Frontal cortex (tissue), 4 donors: ENCODE measurements around the gene MEIKIN. TPM values are rescaled to one million over a fixed set of nuclear protein-coding genes. Genes with fewer than 3 reads are reported as not detected.
"Not testable (repeated sequence)": the region's sequence is repeated elsewhere in the genome, so short reads cannot be mapped to it uniquely, and the experiment has no call there.

ENCODE experiments used
- DNase-seq, 2 donors: peaks; one replicate each; pipeline ENCODE4 v3.0.0; 2012; ENCODE audit warnings: low spot score in 2 of 2
- FAIRE-seq: peaks from 2 replicates; lab custom pipeline; 2012; peaks lifted over from hg19 to GRCh38; lab: Jason Lieb, UNC
- total RNA-seq: library from RNA; depleted of rRNA; stranded (reverse); fragments of >200 nt; gene quantifications from one replicate; pipeline ENCODE4 v1.2.3, GENCODE V29; 2014
- donor health status: control.
- donor health status: control.
- donor health status: control.

Gene MEIKIN
- total RNA-seq, 1 donor from 2014 or later: not detected

DNA sequence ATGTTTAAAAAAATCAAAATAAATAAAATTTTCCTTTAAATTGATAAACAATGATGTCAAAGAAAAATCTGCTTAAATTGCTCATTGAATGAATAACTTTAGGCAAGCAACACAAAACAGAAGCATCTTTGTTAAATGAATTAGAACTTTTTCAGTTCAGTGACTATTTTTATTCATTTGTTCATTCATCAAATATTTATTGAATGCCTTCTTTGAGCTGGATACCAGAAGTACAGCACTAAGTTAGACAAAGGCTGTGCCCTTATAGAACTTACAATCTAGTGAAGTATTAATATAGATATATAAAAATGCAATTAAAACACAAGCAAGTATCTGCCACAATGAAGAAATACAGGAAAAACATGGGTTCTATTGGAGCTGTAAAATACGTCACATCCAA is 159.4 kb downstream of the MEIKIN start:
- FAIRE-seq: peak; percentile 79
- DNase-seq: no peak

DNA sequence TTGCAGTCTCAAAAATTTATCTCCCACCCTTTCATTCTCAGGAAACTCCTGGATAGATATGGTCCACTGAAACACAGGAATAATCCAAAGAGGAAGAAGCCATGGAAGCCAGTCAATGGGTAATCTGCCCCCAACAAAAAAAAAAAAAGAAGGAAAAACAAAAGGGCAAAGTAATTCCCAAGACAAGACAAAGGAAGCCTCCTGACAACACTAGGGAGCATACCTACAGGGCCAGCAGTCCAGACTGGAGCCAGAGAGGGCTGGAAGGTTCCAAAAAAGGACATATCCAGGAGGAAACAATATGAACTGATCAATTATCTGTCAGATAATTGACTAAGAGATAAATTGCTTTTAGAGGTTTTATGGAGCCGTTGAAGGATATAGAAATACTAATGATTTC is 161.6 kb downstream of the MEIKIN start:
- DNase-seq (no peak), FAIRE-seq (no peak)

DNA sequence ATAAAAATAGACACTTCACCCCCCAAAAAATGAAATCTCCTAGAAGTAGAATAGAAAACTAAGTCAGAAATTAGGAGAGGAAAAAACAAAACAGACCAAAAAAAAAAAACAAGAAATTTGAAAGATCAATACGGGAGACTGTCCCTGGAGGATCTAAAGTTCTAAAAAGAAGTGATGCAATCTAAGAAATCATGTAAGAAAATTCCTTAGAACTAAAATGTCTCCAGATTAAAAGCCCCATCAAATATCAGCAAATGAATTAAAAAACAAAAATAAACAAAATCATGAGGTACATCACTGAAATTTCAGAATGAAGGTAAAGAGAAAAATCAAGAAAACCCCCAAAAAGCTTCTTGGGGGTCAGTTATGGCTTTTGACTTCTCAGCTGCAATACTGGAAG is 162.1 kb downstream of the MEIKIN start:
- DNase-seq: no peak
- no peak for FAIRE-seq

DNA sequence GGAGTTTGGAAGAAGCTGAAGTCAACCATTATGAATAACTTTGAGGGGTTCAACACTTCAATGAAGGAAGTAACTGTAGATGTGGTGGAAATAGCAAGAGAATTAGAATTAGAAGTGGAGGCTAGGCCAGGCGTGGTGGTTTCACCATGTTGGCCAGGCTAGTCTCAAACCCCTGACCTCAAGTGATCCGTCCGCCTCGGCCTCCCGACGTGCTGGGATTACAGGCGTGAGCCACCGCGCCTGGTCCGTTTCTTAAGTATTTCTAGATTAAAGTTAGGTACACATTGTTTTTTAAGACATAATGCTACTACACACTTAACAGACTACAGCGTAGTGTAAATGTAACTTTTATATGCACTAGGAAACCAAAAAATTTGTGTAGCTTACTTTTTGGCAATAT is 162.7 kb downstream of the MEIKIN start:
- DNase-seq: no peak
- no peak for FAIRE-seq

DNA sequence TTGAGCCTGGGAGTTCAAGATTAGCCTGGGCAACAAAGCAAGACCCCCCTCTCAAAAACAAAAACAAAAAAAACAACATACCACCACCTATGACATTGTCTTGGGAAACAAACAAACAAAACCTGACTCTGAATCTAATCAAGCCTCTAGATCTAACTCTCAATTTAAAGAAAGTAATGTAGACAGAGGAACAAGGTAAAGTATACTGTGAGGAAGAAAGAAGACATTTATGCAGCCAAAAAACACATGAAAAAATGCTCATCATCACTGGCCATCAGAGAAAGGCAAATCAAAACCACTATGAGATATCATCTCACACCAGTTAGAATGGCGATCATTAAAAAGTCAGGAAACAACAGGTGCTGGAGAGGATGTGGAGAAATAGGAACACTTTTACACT is 167.3 kb downstream of the MEIKIN start:
- not testable (repeated sequence) for DNase-seq, FAIRE-seq

DNA sequence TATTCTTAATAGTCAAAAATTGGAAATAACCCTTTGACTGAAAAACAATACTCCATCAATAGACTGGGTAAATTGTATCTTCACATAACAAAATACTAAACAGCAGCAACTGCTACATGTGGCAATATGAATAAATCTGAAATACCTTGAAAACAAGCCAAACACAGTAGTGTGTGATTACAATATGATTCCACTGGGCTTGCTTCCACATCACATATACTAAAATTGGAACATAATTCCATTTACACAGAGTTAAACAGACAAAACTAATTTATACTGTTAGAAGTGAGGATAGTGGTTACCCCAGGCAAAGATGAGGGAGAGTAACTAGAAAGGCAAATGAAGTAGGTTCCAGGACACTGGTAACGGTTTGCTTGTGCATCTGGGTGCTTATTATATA is 169.0 kb downstream of the MEIKIN start:
- FAIRE-seq: no peak
- DNase-seq: no peak

- DNase-seq: no peak
- FAIRE-seq: no peak
These were observed 170.7 kb downstream of the MEIKIN start for GRCh38 chr5:131774652-131775367.

DNA sequence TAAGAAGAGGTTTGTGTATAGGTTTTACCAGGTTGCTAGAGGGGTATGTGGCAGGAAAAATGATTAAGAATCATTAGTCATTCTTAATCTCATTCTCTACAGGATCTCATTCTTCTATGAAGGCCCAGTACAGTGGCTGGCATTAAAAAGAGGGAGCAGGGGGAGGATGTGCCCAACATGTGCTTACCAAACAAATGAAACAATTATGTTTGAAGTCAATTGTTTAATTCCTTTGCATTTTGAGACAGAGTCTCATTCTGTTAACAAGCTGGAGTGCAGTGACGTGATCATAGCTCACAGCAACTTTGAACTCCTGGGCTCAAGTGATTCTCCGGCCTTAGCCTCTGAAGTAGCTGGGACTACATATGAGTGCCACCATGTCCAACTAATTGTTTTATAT is 171.7 kb downstream of the MEIKIN start:
- peak; percentile 93 for FAIRE-seq
- no peak for DNase-seq

DNA sequence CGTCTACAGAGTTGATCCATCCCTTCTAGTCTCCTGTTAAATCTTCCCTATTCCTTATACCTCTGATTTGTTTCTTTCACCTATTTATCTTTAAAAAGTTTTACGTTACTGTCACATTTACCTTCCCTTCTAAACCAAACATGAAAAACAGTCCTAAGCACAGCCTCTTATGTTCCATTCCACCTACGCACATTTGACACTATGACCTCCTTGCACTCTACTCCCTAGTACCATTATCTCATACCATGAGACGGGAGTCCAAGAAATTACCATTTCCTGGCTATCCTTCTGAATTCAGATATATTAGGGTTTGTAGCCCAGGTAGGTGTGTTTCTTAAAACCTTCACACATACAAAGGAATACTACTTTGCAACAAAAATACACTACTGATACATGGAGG is 173.8 kb downstream of the MEIKIN start:
- FAIRE-seq (no peak), DNase-seq (no peak)

- FAIRE-seq: no peak
- no peak for DNase-seq
These were observed 175.5 kb downstream of the MEIKIN start for GRCh38 chr5:131769961-131770360.

DNA sequence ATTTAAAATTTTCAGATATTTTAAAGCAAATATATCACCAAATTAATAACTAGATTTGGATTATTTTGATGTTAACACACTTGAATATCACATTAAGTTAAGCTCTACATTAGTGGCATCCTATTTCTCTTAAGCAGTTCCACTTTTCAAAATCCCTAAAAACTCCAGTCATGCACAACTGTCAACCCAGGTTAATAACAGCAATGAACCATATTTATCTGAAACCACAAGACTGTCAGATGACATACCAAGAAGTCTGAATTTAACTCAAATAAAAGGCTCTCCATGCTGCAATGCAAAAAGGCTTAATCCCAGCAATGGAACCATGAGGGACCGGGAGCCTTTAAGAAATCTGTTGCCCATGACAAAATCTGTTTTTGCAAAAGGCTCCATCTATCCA is 176.1 kb downstream of the MEIKIN start:
- DNase-seq (no peak), FAIRE-seq (no peak)

DNA sequence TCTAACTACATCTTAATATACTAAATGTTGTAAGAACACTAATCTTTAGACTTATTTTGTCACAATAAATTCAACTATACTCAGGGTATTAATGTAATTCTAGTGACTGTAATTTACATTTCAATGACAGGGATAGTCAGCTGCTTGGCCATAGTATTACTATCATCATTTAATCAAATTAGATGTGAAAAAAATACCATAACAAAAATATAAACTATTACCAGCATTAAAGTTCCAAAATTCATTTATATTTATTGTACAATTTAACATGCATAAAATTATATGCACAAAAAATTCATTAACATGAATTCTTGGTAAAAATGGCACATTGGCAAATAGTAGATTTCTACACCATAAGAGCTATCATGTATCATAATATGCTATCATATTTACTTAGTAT is 177.6 kb downstream of the MEIKIN start:
- FAIRE-seq: no peak
- no peak for DNase-seq

GRCh38 chr5:131766689-131767088 is 178.8 kb downstream of the MEIKIN start:
- no peak for DNase-seq
- FAIRE-seq: no peak

DNA sequence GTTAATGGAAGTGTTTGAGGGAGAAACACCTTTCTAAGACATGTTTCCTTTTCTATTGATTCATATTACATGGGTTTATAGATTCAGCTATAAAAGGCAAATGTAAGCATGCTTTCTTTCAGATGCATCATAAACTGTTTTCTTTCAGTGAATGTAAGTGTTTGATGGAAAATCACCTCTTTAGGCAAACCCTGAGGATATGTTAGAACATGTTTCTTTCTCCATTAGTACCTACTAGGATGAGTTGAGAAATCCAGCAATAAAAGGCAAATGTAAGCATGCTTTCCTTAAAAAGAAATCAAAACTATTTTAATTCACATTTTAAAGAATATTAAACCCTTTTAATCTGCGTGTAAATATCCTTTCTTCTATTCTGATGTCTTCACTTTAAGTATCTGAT is 180.2 kb downstream of the MEIKIN start:
- DNase-seq: no peak
- no peak for FAIRE-seq

- FAIRE-seq (no peak), DNase-seq (no peak)
These were observed 181.5 kb downstream of the MEIKIN start for GRCh38 chr5:131763968-131764367.

GRCh38 chr5:131760793-131761192 is 184.7 kb downstream of the MEIKIN start:
- DNase-seq (no peak), FAIRE-seq (no peak)

DNA sequence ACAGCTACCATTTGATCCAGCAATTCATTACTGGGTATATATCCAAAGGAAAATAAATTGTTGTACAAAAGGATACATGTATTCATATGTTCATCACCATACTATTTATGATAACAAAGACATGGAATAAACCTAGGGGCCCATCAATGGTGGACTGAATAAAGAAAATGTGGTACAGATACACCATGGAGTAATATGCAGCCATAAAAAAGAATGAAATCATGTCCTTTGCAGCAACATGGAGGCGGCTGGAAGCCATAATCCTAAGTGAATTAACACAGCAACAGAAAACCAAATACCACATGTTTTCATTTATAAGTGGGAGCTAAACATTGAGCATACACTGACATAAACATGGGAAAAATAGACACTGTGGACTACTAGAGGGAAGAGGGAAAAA is 185.8 kb downstream of the MEIKIN start:
- FAIRE-seq: no peak

DNA sequence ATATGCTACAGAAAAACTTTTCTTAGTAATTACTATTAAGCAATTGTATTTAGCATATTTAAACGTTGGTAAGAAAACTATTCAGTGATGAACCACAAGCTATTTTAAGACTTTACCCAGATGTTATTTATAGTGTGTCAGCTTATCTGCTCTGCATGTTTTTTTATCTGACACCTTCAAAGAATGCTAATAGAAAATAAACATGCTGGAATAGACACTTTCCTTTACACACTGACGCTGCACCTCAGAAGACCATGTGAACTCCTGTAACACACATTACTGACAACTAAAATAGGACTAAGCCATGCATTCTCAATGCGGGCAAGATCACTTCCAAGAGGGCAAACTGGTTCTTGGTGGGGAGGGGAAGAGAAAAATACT is 187.0 kb downstream of the MEIKIN start:
- DNase-seq (no peak), FAIRE-seq (no peak)

More for the DNA sequence above, 185.8 kb downstream of the MEIKIN start:
- no peak for DNase-seq

DNA sequence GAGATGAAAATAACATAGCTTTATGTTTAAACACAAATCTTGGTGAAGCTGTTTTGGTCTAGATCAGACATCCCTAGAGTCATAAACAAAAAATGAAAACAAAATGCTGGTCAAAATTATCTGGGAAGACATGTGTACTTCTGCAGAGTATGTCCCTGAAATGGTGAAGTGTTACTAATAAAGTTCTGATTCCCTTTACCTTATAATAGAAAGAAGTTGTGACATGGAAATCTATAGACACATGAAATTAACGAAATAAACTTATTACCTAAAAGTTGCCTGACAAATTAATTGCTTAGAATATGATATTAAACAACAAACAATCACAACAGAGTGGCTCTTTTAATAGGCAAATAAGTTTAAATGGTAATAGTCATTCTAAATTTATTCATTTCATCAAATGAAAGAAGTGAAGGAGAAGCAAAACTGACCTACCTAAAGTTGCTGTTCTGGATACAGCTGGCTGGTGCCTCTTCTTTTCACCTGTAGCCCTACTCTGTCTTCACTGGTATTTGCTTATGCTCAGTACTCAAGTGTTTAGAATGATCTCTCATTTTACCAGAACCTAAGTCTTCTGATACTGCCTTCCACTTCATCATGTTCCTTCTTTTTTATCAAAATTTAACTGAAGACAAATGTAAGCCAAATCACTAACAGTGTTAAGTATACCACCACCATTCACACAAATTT is 187.5 kb downstream of the MEIKIN start:
- DNase-seq: no peak
- no peak for FAIRE-seq
